HepG2 (cell line): Measurements from ENCODE around the gene YAP1. TPM values are rescaled to one million over a fixed set of nuclear protein-coding genes. Genes with fewer than 3 reads are reported as not detected.

Source experiments
- FOXC1 ChIP-seq: sonication (generic); formaldehyde crosslinking; IDR thresholded peaks from 2 replicates; pipeline ENCODE4 v1.8.0; 2022; ENCODE audit warnings: mild to moderate bottlenecking, missing genetic modification reagents, borderline replicate concordance
- FOXM1 ChIP-seq: sonication (generic); formaldehyde crosslinking; IDR thresholded peaks from 2 replicates; pipeline ENCODE4 v1.5.0; 2020; ENCODE audit warnings: missing genetic modification reagents
- FOXO4 ChIP-seq: sonication (generic); formaldehyde crosslinking; conservative IDR thresholded peaks from 2 replicates; pipeline ENCODE4 v1.8.1; 2023; ENCODE audit warnings: missing genetic modification reagents
- HNRNPUL1 ChIP-seq: fragments of 200-400 bp; formaldehyde crosslinking; IDR thresholded peaks from 2 replicates; pipeline ENCODE4 v1.6.1; 2017; ENCODE audit warnings: low read depth, mild to moderate bottlenecking, low read length, moderate library complexity
- KDM1A ChIP-seq: IDR thresholded peaks from 2 replicates; pipeline ENCODE4 v1.6.1; 2016; ENCODE audit warnings: missing compliant biosample characterization
- KLF6 ChIP-seq: IDR thresholded peaks from 2 replicates; pipeline ENCODE4 v1.8.0; 2016; ENCODE audit warnings: missing biosample characterization, missing genetic modification reagents
- MED8 ChIP-seq: sonication (generic); formaldehyde crosslinking; IDR thresholded peaks from 2 replicates; pipeline ENCODE4 v1.8.1; 2023; ENCODE audit warnings: mild to moderate bottlenecking, missing genetic modification reagents; ENCODE audit not compliant: insufficient replicate concordance
- MIXL1 ChIP-seq: IDR thresholded peaks from 2 replicates; pipeline ENCODE4 v1.6.1; 2016
- MYC ChIP-seq: sonication (generic); formaldehyde crosslinking; IDR thresholded peaks from 2 replicates; pipeline ENCODE4 v1.9.0; 2021; ENCODE audit warnings: missing genetic modification reagents, borderline replicate concordance
- NKX3-1 ChIP-seq: sonication (generic); formaldehyde crosslinking; IDR thresholded peaks from 2 replicates; pipeline ENCODE4 v1.5.0; 2020; ENCODE audit warnings: missing genetic modification reagents
- POGZ ChIP-seq: sonication (generic); formaldehyde crosslinking; IDR thresholded peaks from 2 replicates; pipeline ENCODE4 v1.4.0; 2020; ENCODE audit warnings: mild to moderate bottlenecking, missing genetic modification reagents
- SOX6 ChIP-seq, 2 experiments: fragments of 450-650 bp in 1 of 2; sonication (generic) in 1 of 2; formaldehyde crosslinking in 1 of 2; IDR thresholded peaks; 2 replicates each; pipeline versions ENCODE4 v1.4.0 to v1.6.1; 2017 to 2020; ENCODE audit warnings: antibody characterized with exemption in 1 of 2, mild to moderate bottlenecking in 1 of 2, missing genetic modification reagents in 1 of 2
- TOE1 ChIP-seq: sonication (generic); formaldehyde crosslinking; IDR thresholded peaks from 2 replicates; pipeline ENCODE4 v1.4.0; 2020; ENCODE audit warnings: mild to moderate bottlenecking, missing genetic modification reagents
- ZFP91 ChIP-seq: sonication (generic); formaldehyde crosslinking; IDR thresholded peaks from 2 replicates; pipeline ENCODE4 v1.9.0; 2022; ENCODE audit warnings: missing genetic modification reagents, mild to moderate bottlenecking, borderline replicate concordance
- ZIK1 ChIP-seq: sonication (generic); formaldehyde crosslinking; IDR thresholded peaks from 2 replicates; pipeline ENCODE4 v1.5.0; 2020; ENCODE audit warnings: mild to moderate bottlenecking, low read depth, missing genetic modification reagents, borderline replicate concordance
- ZKSCAN8 ChIP-seq: IDR thresholded peaks from 2 replicates; pipeline ENCODE4 v1.6.1; 2016; ENCODE audit warnings: borderline replicate concordance, missing genetic modification reagents, missing compliant biosample characterization
- ZNF687 ChIP-seq: sonication (generic); formaldehyde crosslinking; IDR thresholded peaks from 2 replicates; pipeline ENCODE4 v1.5.1; 2020; ENCODE audit warnings: mild to moderate bottlenecking, missing genetic modification reagents, moderate library complexity
- ZSCAN31 ChIP-seq: sonication (generic); formaldehyde crosslinking; IDR thresholded peaks from 2 replicates; pipeline ENCODE4 v1.5.0; 2020; ENCODE audit warnings: low read depth, mild to moderate bottlenecking, missing genetic modification reagents
- ZXDC ChIP-seq: sonication (generic); formaldehyde crosslinking; IDR thresholded peaks from 2 replicates; pipeline ENCODE4 v1.5.0; 2020; ENCODE audit warnings: mild to moderate bottlenecking, missing genetic modification reagents
- polyA plus RNA-seq, 8 experiments: library from polyadenylated mRNA; depleted of rRNA in 3 of 8; stranded (reverse) in 7 of 8; unstranded in 1 of 8; fragments of >200 nt; fragmentation: Illumina TruSeq in 4 of 8; extraction: Trizol in 4 of 8; gene quantifications; 2 replicates each; pipeline versions ENCODE4 v1.2.1 to v1.2.3, GENCODE V29; 2011 to 2016; ENCODE audit warnings: low read depth in 4 of 8, missing spikeins in 1 of 8, mixed read lengths in 1 of 8; ENCODE audit not compliant: insufficient read depth in 1 of 8
- total RNA-seq, 5 experiments: library from RNA; depleted of rRNA; stranded (reverse); fragments of >200 nt; fragmentation: Illumina TruSeq; extraction: Trizol; gene quantifications; 2 replicates each; pipeline ENCODE4 v1.2.3, GENCODE V29; 2016; ENCODE audit warnings: low read depth in 1 of 5

The YAP1 gene
- total and polyA plus RNA-seq, 2 of the 13 experiments (the other 11 are each of a cell fraction or from before 2014, with no cell fraction given): 59.5 to 91.0 TPM

- no peak for TF ChIP-seq POGZ (CRISPR knock-in tag)
- TF ChIP-seq FOXM1 (CRISPR knock-in tag): no peak
- TF ChIP-seq SOX6 (IDR thresholded peaks at IDR 0.05): no peak
- TF ChIP-seq SOX6 (CRISPR knock-in tag; IDR thresholded peaks at IDR 0.05): peak; percentile 49
- no peak for TF ChIP-seq MIXL1
- no peak for TF ChIP-seq FOXO4 (CRISPR knock-in tag)
- TF ChIP-seq ZKSCAN8 (CRISPR knock-in tag): no peak
- no peak for TF ChIP-seq NKX3-1 (CRISPR knock-in tag)
- TF ChIP-seq ZFP91 (CRISPR knock-in tag): no peak
- 0 out of 2 replicates have a peak, but pooled peaks have one; percentile 58 for TF ChIP-seq KDM1A (CRISPR knock-in tag)
- no peak for TF ChIP-seq FOXC1 (CRISPR knock-in tag)
- TF ChIP-seq ZIK1 (CRISPR knock-in tag): no peak
- TF ChIP-seq ZXDC (CRISPR knock-in tag): no peak
- no peak for TF ChIP-seq KLF6
- no peak for TF ChIP-seq ZSCAN31 (CRISPR knock-in tag)
- TF ChIP-seq MED8 (CRISPR knock-in tag): no peak
- no peak for TF ChIP-seq MYC
- TF ChIP-seq TOE1 (CRISPR knock-in tag): no peak
- TF ChIP-seq ZNF687 (CRISPR knock-in tag): no peak
- no peak for TF ChIP-seq HNRNPUL1
Observed at GRCh38 chr11:102119997-102120396, 9.8 kb downstream of the YAP1 start (continued).
